Stimulated activated CD4-positive, alpha-beta T cell treated with anti-CD3 and anti-CD28 coated beads, Interleukin-12 subunit alpha, Interleukin-12 subunit beta, amount 100 ng/mL, for 24 hours (primary cell): ENCODE data around the gene CSRP3.

ENCODE experiments used
- DNase-seq, 2 experiments: peaks; one replicate each; pipeline ENCODE4 v3.0.0-alpha.2; 2020; ENCODE audit warnings: low read depth in 2 of 2

CSRP3 gene

DNA sequence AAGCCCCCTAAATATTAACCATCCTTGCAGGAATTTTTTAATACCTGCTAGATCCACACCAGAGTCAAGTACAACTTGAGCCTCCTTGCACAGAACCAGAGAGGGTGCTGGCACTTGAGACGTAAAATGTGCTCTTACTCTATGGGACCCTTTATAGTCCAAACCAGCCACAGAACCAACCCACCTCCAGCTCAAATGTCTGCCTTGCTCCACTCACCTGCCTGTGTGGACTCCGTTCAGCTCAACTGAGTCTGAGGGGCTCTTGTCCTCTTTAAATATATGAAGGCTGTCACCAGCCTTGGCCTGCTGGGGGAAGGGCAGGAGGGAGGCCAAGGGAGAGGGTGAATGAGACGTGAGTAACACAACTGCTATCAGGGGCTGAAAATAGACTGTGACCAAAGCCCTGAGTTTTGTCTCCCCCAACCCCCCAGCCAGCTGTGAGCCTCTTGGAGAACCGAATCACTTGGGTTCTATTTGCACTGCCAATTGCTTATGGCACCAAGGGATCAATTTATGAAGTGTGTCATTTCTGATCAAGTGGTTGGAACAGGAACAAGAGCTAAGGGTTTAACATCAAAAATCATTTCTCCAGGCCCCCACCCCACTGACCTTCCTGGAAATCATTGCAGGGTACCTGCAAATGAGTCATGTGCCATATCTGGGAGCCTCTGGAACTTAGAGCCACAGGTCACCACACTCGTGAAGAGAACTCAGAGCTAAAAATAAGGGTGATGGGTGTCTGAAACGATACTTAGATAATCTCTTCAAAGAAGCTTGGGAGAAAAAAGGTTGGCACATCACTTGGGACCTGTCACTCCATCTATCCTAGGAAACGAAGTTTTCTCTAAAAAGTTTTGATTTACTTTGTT, at the start of gene CSRP3:
Gene CSRP3, minus strand, starts transcription at position 247 of the 869 bp plus-strand sequence. CDS start 9,535 bp downstream, outside the sequence.
- DNase-seq: no peak

DNA sequence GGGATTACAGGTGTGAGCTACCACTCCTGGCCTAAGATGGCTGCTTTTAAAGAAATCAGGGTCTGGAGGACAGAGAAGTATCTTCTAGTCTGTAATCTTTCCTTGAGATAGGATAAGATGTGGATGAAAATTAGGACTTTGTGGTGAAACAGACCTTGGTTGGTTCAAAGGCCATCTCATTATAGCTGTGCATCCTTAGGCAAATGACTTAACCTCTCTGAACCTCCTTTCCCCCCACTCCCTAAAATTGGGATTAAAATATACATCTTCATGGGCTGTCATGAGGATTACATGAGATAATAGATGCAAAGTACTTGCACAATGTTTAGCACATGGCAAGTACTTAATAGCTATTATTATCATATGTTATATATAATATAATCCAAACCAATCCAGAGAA, 49.8 kb upstream of the CSRP3 start:
- no peak for DNase-seq

DNA sequence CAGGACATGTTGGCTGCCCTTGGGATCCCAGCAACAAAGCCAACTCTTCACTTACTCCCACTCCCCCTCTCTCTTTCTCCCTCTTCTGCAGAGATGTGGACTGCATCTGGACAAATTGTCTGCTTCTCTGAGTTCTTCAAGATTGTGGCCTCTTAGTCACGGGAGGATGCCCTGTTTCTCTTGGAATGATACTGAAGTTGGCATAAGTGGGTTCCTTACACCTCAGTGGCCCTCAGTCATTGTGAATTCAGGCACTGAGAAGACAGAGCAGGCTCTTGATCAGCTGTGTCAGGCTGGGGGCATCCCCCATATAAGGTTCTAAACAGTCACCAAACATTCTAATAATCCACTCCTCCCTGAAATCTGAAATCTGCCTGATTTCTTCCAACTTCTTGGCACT, 45.0 kb upstream of the CSRP3 start:
- no peak for DNase-seq

DNA sequence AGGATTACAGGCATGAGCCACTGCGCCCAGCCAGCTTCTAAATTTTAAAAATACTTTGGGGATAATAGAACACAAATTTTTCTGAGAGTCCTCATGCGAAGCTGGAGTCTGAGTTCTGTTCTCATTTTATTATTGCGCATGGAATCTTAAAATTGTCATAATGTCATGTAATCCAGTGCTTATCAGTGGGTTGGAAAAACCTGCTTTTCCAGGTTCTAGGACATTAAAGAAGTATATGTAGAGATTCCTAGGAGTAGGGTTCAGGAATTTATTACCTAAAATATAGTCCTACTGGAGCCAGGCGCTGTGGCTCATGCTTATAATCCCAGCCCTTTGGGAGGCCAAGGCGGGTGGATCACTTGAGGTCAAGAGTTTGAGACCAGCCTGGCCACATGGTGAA, 43.6 kb upstream of the CSRP3 start:
- DNase-seq: no peak

DNA sequence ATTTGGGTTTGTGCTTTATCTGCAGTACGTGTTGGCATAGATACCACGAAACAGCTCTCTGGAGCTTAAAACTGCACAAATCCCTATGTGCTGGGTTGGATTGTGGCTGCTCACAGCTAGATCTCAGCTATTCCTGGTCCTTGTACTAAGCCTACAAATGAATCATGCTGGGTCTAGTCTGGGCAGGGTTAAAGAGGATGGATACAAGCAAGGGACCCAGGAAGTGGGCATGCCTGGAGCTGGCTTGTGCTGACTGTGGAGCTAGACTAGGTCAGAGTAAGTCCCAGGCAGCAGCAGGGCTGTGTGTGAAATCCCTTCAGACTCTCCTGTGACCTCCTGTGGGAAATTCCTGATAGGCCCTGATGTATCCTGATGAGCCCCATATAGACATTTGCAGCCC, 42.8 kb upstream of the CSRP3 start:
- no peak for DNase-seq

DNA sequence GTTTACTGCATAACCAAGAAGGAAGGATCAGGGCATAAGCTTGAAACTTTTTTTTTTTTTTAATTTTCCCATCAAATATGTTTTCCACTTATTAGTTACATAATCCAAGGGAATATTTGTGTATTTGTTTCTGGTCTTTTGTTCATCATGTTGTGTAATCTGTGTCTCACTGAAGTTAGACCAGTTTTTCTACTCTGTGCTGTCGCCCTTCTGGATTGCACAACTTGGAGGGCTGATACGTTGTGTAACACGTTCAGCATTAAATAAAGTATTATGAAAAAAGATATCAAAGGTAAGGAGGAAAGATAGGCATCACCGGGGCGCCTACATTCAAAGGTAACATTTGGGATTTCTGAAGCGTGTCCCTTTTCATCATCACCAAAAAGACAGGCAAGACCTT, 42.3 kb upstream of the CSRP3 start:
- DNase-seq: no peak

DNA sequence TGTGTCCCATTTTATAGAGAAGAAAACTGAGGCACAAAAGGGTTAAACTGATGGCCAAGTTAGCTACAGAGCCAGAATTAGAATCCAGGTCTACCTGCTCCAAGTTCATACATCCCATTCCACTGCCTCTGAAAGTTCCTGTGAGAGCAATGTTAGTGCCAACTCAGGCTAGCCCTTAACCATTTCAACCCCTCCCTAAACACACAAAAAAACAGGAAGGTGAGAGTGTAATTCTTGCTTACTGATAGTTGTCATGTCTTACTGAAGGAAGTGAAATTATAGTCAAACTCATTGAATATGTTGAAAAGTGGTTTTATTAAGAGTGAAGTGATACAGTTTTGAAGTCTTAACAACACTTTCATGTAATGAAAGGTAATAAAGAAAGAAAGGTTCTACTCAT, 41.8 kb upstream of the CSRP3 start:
- no peak for DNase-seq

DNA sequence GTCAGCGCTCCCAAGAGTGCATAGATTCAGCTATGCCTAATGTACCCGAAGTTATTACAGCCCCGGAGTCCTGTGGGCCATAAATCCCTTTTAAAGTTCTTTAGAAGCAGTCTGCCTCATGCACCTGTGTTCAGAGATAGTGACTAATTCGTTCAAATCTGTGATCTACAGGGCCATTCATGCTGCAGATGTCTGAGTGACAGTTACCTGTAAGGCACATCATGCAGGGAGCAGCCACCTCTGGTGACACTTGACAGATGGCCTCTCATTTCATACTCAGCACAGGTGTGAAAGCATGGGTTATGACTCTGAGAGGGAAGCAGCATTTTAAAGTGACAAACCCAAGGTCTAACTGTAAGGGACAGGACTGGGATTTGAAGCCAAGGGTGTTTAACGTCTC, 41.4 kb upstream of the CSRP3 start:
- DNase-seq: no peak

DNA sequence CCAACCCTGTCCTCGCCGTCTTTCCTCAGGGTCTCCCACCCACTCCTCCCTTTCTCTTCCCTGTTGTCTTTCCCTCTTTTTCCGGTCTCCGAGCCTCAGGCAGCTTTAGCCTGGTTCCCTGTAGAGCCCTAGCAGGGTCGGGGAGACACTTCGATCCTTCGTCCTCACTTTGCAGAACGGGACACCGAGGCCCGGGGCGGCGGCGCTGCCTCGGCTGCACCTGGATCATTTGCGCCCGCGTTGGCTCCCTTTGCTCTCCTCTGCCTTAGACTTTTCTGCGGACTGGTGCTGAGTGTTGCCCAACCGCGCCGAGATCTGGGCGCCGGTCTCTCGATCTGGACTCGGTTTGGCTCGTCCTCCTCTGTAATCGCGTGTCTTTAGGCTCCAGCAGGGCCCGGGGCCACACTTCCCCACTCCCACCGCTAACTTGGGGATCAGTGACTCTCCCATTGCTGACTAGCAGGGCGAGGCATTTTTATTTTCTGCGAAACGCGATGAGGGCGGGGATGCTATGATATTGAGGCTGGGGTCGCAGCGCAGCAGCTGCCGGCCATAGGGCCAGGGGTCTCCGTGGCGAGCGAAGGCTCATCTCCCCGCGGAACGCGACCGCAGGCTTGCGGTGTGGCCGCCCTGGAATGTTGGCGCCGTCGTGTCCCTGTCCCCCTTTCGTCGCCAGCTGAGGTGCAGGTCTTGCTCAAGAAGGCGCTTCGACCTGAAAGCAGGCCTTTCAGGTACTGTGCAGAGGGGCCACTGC, 40.6 kb upstream of the CSRP3 start:
- no peak for DNase-seq

DNA sequence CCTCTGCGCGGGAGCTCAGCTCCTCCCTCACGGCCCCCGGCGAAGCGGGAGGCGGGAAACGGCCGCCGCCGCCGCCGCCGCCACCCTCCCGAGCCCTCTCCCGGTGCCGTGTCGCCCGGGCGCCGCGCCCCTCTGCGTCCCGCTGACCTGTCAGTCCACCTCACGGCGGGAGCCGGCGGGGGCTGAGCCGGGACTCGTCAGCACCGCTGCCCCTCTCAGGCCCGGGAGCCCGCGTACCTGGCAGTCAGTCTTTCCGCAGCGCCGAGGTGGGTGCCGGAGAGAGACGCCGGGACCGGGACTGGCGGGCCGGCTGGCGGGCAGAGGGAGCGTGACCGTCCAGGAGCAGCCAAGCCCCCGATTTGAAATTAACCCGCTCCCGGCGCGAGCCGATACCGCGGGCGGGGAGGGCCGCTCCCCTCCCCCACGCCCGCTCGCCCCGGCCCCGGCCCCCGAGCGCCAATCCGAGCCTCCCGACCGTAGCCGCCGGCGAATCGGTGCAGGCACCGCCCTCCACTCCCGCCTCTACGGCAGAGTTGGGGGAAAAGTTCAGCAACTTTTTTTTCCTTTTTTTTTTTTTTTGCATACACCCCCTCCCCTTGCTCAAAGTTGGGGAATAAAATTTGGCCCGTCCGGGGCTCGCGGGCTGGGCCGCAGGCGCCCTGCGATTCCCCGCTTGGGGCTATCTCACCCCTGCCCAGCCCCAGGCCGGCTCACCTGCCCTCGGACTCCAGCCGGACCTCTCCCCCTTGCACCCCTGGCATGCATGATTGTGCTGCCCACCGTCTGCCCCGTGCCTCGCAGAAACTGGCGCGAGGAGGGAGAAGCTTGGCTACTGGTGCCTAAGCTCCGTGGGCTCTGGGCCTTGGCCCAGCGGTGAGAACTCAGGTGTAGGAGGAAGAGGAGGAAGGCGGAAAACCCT, 39.7 kb upstream of the CSRP3 start:
- DNase-seq: peak in 1 of 2 experiments; percentile 52

DNA sequence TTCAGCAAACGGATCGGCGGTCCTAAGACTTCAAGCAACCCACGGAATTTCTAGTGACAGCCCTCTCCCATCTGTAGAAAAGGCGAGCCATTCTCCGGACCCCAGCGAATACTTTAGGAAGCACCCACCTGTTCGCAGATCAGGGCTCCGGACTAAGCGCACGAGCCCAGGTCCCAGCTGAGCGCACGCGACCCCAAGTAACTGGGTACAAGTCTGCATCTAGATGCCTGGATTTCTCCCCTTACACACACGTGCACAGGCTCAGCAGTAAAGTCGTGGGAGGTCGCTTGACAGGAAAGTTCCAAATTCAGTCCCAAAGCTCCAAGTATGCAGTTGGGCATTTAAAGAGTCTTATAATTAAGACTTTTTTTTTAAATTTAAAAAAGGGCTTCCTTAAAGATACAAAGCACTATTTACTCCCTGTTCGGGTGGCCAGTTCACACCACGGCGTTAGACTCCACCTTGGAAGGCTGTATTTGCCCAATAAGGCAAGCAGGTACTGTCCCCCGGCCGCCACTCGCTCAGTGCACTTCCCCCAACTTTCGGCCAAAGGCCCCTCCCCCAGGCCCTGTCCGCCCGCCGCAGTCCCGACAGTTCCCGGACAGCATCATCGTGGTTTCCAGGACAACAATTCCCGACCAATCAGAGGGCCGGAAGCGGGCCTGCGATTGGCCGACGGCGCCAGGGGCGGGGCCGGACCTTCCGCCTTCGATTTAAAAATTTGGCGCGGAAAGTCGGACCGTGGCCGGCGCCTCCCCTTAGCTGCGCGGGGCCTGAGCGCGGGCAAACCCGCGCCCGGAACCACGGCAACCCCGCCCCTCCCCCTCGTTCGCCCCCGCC, 38.9 kb upstream of the CSRP3 start, which contains the start of gene E2F8:
Gene E2F8, minus strand, starts transcription at position 526 of the 840 bp plus-strand sequence. CDS start 824 bp downstream, outside the sequence.
- peak; percentile 72 to 91 for DNase-seq

DNA sequence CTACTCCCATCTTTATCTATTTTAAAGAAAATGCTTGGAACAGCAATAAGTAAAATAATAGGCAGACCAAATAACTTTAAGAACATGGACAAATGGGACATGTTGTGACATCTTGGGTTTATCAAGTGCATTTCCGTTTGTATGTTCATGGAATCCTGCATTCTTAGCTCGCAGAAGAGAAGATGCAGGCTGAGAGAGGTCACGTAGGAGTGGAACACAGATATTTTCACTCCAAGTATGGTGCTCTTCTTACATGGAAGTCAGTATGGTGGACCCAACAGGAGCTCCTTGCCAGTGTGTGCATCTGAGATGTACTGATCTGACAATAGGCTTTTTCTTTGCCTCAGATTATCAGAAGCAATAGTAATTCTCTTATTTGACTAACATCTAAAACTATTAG, 37.3 kb upstream of the CSRP3 start:
- no peak for DNase-seq

DNA sequence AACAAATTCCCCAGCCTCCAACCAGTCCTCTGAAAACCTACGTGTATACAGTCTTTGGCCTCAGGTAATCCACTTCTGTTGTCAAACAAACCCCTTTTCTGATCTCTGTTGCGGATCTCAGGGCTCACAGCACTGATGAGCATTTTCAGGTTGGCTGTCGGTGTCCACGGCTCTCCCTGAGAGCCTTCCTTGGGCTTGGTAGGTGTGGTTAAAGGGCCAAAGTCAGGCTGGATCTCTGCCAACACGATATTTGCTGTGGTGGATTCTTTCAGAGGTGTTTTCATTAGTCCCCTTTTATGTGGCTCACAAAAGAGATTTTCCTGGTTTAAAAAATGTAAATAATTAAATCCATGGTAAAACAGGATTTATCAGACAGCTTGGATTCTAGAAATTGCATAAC, 36.0 kb upstream of the CSRP3 start:
- no peak for DNase-seq

DNA sequence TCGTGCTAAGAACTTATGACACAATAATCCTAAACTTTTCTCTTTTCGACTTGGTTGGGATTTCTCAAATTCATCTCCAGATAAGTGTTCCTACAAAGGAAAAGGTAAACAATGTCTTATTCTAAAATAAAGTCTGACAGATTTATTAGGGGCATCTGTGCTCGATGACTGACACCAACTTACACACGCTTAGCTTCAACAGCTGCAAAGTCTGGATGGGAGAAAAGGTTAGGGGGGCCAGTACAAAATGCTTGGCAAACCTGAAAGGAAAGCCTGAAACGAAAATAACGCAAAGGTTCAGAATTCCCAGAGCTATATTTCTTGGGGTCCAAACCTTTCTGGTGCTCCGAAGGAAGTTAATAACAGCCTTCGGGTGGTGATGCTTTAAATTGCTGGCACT, 35.6 kb upstream of the CSRP3 start:
- no peak for DNase-seq

DNA sequence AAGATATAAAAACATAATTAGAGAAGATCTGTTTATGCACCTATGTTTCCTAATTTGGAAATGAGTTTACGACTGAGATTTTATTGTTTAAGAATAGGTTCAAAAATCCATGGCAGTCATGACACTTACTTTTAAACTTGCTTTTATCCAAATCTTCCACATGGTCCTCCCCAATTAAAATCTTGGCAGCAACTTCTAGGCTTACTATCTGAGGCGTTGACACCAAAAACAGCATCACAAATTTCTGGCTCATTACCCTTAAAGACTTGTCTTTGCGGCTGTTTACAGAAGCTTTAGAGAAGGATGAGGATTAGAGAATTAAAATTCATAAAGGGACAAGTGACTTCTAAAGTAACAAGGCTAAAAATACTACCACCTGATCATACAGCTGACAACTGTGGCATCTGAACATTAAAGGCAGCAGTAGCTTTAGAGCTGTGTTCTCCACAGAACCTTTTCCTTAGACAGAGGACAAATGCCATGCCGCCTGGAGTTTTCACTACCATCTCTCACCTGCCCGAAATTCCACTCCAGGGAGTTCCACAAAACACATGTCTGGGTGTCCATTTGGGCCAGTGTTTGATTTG, 32.5 kb upstream of the CSRP3 start:
- no peak for DNase-seq

DNA sequence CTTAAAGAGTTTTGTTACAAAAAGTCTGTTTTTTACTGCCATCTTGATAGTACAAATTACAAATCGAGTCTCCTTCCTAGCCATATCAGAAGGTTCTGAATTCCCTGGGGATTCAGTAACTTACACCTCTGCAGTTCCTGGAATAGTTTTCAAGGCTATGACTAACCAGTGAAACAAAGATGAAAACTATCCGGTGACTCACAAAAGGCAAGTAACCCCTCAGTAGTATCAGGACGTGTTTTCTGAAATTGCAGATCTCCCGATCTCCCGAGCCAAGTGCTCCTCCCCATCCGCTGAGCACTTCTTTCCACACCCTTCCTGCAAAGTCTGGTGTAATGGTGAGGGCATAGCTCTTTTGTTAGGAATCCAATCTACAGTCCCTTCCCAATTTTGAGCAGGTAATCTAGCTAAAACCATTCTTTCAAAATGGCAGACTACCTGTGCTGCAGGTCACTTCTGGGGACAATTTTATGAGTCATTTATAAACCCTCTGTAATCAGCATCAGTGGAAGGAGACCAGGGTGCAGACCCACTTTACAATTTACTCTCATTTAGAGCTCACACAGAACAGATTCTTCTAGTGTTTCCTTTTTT, 31.2 kb upstream of the CSRP3 start:
- DNase-seq: no peak

DNA sequence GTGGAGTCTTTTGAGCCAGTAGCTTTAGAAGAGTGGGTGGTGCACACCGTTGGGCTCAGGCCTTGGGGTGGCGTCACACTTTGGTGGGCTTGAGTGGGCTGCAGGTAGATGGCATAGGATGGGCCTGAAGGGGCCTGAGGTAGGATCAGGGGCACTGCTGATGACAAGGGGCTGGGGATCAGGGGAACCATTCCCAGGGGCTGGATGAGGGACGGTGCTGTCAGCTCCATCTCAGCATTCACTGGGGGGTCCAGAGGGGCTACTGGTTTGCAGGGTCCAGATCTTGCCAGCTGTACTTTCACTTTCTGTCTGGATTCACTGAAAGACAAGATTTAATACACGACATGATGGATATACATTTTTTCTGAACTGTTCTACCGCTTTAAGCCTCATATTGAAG, 27.9 kb upstream of the CSRP3 start:
- DNase-seq: no peak

DNA sequence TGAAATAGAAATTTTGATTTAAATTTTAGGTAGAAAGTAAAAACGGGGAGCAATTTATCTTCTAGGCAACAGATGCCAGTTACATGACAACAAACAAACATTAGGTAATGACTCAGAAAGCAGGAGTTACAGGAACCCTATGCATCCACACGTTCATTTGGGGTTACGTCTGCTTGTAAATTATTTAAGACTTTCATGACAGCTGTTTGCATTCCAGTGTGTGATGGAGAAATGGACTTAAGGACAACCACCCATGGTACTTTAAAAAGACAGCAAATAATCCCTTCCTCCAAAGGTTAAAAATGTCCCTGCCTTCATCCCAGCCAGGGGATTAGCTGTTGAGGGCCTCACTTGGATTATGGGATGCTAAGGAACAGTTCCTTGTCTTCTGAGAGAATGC, 27.2 kb upstream of the CSRP3 start:
- no peak for DNase-seq

DNA sequence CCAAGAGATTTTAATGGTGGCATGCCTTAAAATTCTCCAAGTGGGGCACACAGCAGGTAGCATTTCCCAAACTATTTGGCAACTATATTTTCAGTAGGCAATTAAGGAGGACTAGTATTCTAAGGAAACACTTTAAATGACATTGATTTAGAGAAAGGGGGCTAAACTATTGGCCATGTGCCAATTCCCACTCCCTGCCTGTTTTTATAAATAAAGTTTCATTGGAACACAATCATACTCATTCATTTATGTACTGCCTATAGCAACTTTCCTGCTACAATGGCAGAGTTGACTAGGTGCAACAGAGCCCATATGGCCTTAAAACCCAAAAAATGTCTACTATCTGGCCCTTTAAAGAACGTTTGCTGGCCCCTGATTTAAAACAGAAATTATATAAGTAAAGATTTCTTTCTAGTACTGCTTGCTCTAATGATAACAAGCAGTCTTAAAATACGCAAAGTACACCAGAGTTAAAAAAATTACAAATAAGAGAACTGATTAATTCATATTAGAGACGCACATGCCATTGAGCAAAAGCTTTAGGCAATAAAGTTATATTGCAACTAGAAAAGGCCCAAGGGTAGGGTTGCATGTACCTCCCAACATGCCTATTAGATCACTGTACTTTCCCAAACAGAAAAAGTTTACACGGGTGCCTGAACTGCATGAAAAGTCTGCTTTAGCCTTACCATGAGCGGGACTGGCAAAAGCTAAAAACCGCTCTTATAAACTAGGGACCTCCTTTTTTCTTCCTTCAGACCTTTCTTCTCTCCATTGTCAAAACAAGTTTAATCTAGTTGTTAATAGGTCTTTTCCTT, 24.8 kb upstream of the CSRP3 start:
- DNase-seq: no peak
